ENCODE results near the gene NEXN.

The NEXN gene

DNA sequence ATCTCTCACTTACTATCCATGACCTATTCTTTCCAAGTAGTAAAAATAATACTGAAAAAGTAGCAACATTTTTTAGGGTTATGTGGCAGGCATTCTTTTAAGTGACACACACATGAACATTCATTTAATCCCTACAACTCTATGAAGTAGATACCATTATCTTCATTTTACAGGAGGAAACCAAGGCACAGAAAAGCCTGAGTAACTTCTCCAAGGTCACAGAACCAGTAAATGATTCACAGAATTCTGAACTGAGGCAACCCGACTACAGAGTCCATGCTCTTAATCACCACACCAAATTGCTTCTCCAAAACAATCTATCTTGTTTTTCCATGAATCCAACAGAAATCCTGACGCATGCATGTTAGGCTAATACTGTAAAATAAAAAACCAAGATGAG lies 73.0 kb downstream of the NEXN start:
- H3K23ac ChIP-seq (ENCODE audit: low read length) = no peak overlapping the region
- no peaks in the 10 kb centered on the region for H3K27me3 ChIP-seq (ENCODE audit: insufficient read depth, low read length)
- H2BK5ac ChIP-seq (ENCODE audit: low read depth, low read length, poor library complexity) = no peak overlapping the region
- H2AK5ac ChIP-seq (ENCODE audit: low read length) = no peak overlapping the region
- no peaks in the 10 kb centered on the region for H3K79me2 ChIP-seq (ENCODE audit: control insufficient read depth, insufficient read depth, low read length, poor library complexity)
- H3K9me3 ChIP-seq (ENCODE audit: insufficient read depth, low read depth, low read length) = no peaks in the 10 kb centered on the region
- no peak overlapping the region for H3K14ac ChIP-seq (ENCODE audit: low read length)
- H3K4me1 ChIP-seq (ENCODE audit: control insufficient read depth in 1 of 2, insufficient read depth in 2 of 2, low read length in 2 of 2) = no peaks in the 10 kb centered on the region
- no peak overlapping the region for H3K4me3 ChIP-seq (ENCODE audit: low read depth, low read length)
- no peak overlapping the region for H3K27ac ChIP-seq (ENCODE audit: low read depth, low read length)
- no peak overlapping the region for H4K8ac ChIP-seq (ENCODE audit: low read depth, low read length)
- no peak overlapping the region for H3K4ac ChIP-seq (ENCODE audit: low read depth, low read length)
- no peak overlapping the region for H3K9ac ChIP-seq (ENCODE audit: low read length)
- DNase-seq = no peak
- no peak overlapping the region for H3K4me2 ChIP-seq (ENCODE audit: low read length)
- H4K12ac ChIP-seq (ENCODE audit: low read depth, low read length) = no peak overlapping the region
- no peaks in the 10 kb centered on the region for H3K79me1 ChIP-seq (ENCODE audit: low read length)
- no peak overlapping the region for H2AFZ ChIP-seq (ENCODE audit: insufficient read depth, low read length, poor library complexity)
- no peak overlapping the region for H3K18ac ChIP-seq (ENCODE audit: low read length)
- H3K36me3 ChIP-seq (ENCODE audit: control insufficient read depth in 1 of 2, insufficient read depth in 2 of 2, low read length in 2 of 2) = peaks cover 20 to 48% of the 10 kb centered on the region in 2 experiments
- H4K91ac ChIP-seq (ENCODE audit: low read depth, low read length) = no peak overlapping the region
- WGBS (ENCODE audit: extremely low coverage, insufficient coverage, insufficient read length) = no CpG with 5 or more reads among the region's 2 CpGs
- no peak overlapping the region for H2BK12ac ChIP-seq (ENCODE audit: low read length)
- H2BK120ac ChIP-seq (ENCODE audit: insufficient read depth, low read length, poor library complexity) = no peak overlapping the region

DNA sequence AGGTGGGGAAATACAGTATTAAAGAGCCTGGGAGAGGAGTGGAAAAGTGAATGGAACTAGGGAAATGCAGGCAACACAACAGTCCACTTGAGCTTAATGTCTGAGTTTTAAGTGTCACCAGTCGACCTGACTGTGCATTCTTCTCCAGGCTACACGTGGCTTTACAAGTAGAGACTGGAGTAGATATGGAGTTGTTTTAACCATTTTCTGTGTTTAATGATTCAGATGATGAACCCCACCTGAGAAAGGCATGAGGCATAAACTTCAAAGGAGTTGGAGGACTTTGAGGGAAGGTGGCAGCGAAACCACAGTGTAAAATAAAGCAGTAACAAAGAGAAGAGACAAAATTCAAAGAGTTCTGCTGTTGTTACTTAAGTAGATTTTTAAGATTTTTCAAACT lies 77.9 kb downstream of the NEXN start:
- H3K27me3 ChIP-seq (ENCODE audit: insufficient read depth, low read length) = no peaks in the 10 kb centered on the region
- H3K23ac ChIP-seq (ENCODE audit: low read length) = no peak overlapping the region
- H2AFZ ChIP-seq (ENCODE audit: insufficient read depth, low read length, poor library complexity) = no peak overlapping the region
- no peak overlapping the region for H3K9ac ChIP-seq (ENCODE audit: low read length)
- no peak overlapping the region for H4K8ac ChIP-seq (ENCODE audit: low read depth, low read length)
- H3K18ac ChIP-seq (ENCODE audit: low read length) = no peak overlapping the region
- H2BK12ac ChIP-seq (ENCODE audit: low read length) = no peak overlapping the region
- no peak overlapping the region for H4K91ac ChIP-seq (ENCODE audit: low read depth, low read length)
- H4K12ac ChIP-seq (ENCODE audit: low read depth, low read length) = no peak overlapping the region
- H2BK120ac ChIP-seq (ENCODE audit: insufficient read depth, low read length, poor library complexity) = no peak overlapping the region
- no peaks in the 10 kb centered on the region for H3K79me2 ChIP-seq (ENCODE audit: control insufficient read depth, insufficient read depth, low read length, poor library complexity)
- H3K9me3 ChIP-seq (ENCODE audit: insufficient read depth, low read depth, low read length) = no peaks in the 10 kb centered on the region
- H3K36me3 ChIP-seq (ENCODE audit: control insufficient read depth in 1 of 2, insufficient read depth in 2 of 2, low read length in 2 of 2) = peaks cover 6 to 28% of the 10 kb centered on the region in 2 experiments
- WGBS (ENCODE audit: extremely low coverage, insufficient coverage, insufficient read length) = no CpG with 5 or more reads among the region's 3 CpGs
- no peak overlapping the region for H3K4me2 ChIP-seq (ENCODE audit: low read length)
- H3K4me1 ChIP-seq (ENCODE audit: control insufficient read depth in 1 of 2, insufficient read depth in 2 of 2, low read length in 2 of 2) = no peaks in the 10 kb centered on the region
- no peak overlapping the region for H3K27ac ChIP-seq (ENCODE audit: low read depth, low read length)
- H3K14ac ChIP-seq (ENCODE audit: low read length) = no peak overlapping the region
- H3K4me3 ChIP-seq (ENCODE audit: low read depth, low read length) = no peak overlapping the region
- H2BK5ac ChIP-seq (ENCODE audit: low read depth, low read length, poor library complexity) = no peak overlapping the region
- H2AK5ac ChIP-seq (ENCODE audit: low read length) = no peak overlapping the region
- DNase-seq = no peak
- H3K79me1 ChIP-seq (ENCODE audit: low read length) = no peaks in the 10 kb centered on the region
- H3K4ac ChIP-seq (ENCODE audit: low read depth, low read length) = no peak overlapping the region

DNA sequence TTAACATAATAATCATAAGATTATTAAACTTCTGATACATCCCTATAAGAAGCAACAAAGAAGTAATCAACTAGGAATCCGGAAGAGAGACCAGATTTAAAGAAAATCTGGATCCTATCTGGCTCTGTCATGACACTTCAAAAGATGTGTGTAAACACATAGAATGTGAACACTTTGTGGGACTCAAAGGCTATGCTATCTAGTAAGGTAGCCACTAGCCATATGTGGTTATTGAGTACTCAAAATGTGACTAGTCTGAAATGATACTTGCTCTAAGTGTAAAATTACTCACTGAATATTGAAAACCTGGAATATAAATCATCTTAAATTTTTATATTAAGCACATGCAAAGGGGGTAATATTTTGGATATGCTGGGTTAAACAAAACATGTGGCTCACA lies 81.8 kb downstream of the NEXN start:
- Histone ChIP-seq H3K4me2 (ENCODE audit: low read length) (no peak overlapping the region), H3K27ac (ENCODE audit: low read depth, low read length) (no peak overlapping the region), H3K18ac (ENCODE audit: low read length) (no peak overlapping the region), H2BK5ac (ENCODE audit: low read depth, low read length, poor library complexity) (no peak overlapping the region), H3K79me2 (ENCODE audit: control insufficient read depth, insufficient read depth, low read length, poor library complexity) (peaks cover 13% of the 10 kb centered on the region), H3K23ac (ENCODE audit: low read length) (no peak overlapping the region), H2BK120ac (ENCODE audit: insufficient read depth, low read length, poor library complexity) (no peak overlapping the region), H3K14ac (ENCODE audit: low read length) (no peak overlapping the region), H3K79me1 (ENCODE audit: low read length) (no peaks in the 10 kb centered on the region), H2BK12ac (ENCODE audit: low read length) (no peak overlapping the region), H3K36me3 (ENCODE audit: control insufficient read depth in 1 of 2, insufficient read depth in 2 of 2, low read length in 2 of 2) (peaks cover 9 to 18% of the 10 kb centered on the region in 2 experiments), H3K4ac (ENCODE audit: low read depth, low read length) (no peak overlapping the region), H3K9me3 (ENCODE audit: insufficient read depth, low read depth, low read length) (no peaks in the 10 kb centered on the region), H4K91ac (ENCODE audit: low read depth, low read length) (no peak overlapping the region), H3K4me3 (ENCODE audit: low read depth, low read length) (no peak overlapping the region), H4K8ac (ENCODE audit: low read depth, low read length) (no peak overlapping the region), H2AK5ac (ENCODE audit: low read length) (no peak overlapping the region), H2AFZ (ENCODE audit: insufficient read depth, low read length, poor library complexity) (no peak overlapping the region), H3K9ac (ENCODE audit: low read length) (no peak overlapping the region), H3K27me3 (ENCODE audit: insufficient read depth, low read length) (no peaks in the 10 kb centered on the region), H3K4me1 (ENCODE audit: control insufficient read depth in 1 of 2, insufficient read depth in 2 of 2, low read length in 2 of 2) (no peaks in the 10 kb centered on the region), H4K12ac (ENCODE audit: low read depth, low read length) (no peak overlapping the region)
- WGBS (ENCODE audit: extremely low coverage, insufficient coverage, insufficient read length) = no CpG with 5 or more reads among the region's 1 CpG
- no peak for DNase-seq

DNA sequence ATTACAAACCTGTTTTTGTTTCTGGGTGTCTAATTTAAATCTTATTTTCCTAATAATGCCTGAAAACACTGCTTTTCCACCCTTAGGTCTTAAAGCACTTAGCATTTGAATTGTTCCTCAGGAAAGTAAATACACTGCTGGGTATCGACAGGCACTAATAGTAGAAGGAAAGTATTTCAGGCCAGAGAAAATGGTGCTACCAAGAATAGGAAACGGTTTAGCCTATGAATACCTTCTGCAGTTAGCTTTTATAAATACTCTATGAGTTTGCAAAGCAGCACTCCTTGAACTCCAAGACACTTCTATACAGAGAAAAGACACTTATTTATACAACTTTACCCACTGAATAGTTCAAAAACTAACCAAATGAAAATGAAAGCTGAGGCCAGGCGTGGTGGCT lies 83.7 kb downstream of the NEXN start:
- Histone ChIP-seq H3K27ac (ENCODE audit: low read depth, low read length) (no peak overlapping the region), H4K12ac (ENCODE audit: low read depth, low read length) (no peak overlapping the region), H2AFZ (ENCODE audit: insufficient read depth, low read length, poor library complexity) (no peak overlapping the region), H2AK5ac (ENCODE audit: low read length) (no peak overlapping the region), H3K36me3 (ENCODE audit: control insufficient read depth in 1 of 2, insufficient read depth in 2 of 2, low read length in 2 of 2) (peaks cover 10 to 11% of the 10 kb centered on the region in 2 experiments), H3K4ac (ENCODE audit: low read depth, low read length) (peak overlapping the region; percentile 98), H3K14ac (ENCODE audit: low read length) (no peak overlapping the region), H3K27me3 (ENCODE audit: insufficient read depth, low read length) (no peaks in the 10 kb centered on the region), H2BK120ac (ENCODE audit: insufficient read depth, low read length, poor library complexity) (no peak overlapping the region), H3K9ac (ENCODE audit: low read length) (no peak overlapping the region), H3K4me2 (ENCODE audit: low read length) (no peak overlapping the region), H3K18ac (ENCODE audit: low read length) (no peak overlapping the region), H3K9me3 (ENCODE audit: insufficient read depth, low read depth, low read length) (no peaks in the 10 kb centered on the region), H2BK5ac (ENCODE audit: low read depth, low read length, poor library complexity) (no peak overlapping the region), H4K8ac (ENCODE audit: low read depth, low read length) (no peak overlapping the region), H3K79me2 (ENCODE audit: control insufficient read depth, insufficient read depth, low read length, poor library complexity) (peaks cover 18% of the 10 kb centered on the region), H3K4me3 (ENCODE audit: low read depth, low read length) (no peak overlapping the region), H3K79me1 (ENCODE audit: low read length) (no peaks in the 10 kb centered on the region), H4K91ac (ENCODE audit: low read depth, low read length) (no peak overlapping the region), H2BK12ac (ENCODE audit: low read length) (no peak overlapping the region), H3K4me1 (ENCODE audit: control insufficient read depth in 1 of 2, insufficient read depth in 2 of 2, low read length in 2 of 2) (peaks cover 5 to 7% of the 10 kb centered on the region in 2 experiments), H3K23ac (ENCODE audit: low read length) (no peak overlapping the region)
- no peak for DNase-seq
- WGBS (ENCODE audit: extremely low coverage, insufficient coverage, insufficient read length) = no CpG with 5 or more reads among the region's 3 CpGs
